ENCODE results near the gene AP5B1. TPM values are rescaled to one million over a fixed set of nuclear protein-coding genes. Genes with fewer than 3 reads are reported as not detected.

Gene AP5B1
- total and polyA plus RNA-seq, 9 of the 15 experiments (the other 6 are each of a cell fraction or from before 2014, with no cell fraction given): 0.51 to 24.2 (median 5.1) TPM

GRCh38 chr11:65727865-65728264, 52.9 kb downstream of the AP5B1 start:
- BruUV-seq (replicated peaks): no TSS peak
- TF ChIP-seq ETS1 (conservative IDR thresholded peaks at IDR 0.05; ENCODE audit: control insufficient read depth, low read depth, low read length) (no peak), SMARCA4 (IDR thresholded peaks at IDR 0.05) (no peak), NCOR1 (IDR thresholded peaks at IDR 0.05) (no peak), MYC (IDR thresholded peaks at IDR 0.05; ENCODE audit: low read depth, low read length) (no peak), MYC (CRISPR knock-in tag; IDR thresholded peaks at IDR 0.05; ENCODE audit: borderline replicate concordance, low read depth) (no peak), XRCC5 (IDR thresholded peaks at IDR 0.05; ENCODE audit: low read depth, low read length) (no peak), HNRNPL (IDR thresholded peaks at IDR 0.05; ENCODE audit: low read depth, low read length) (no peak), BMI1 (IDR thresholded peaks at IDR 0.05; ENCODE audit: low read length) (no peak), FOXP4 (CRISPR knock-in tag; IDR thresholded peaks at IDR 0.05; ENCODE audit: borderline replicate concordance) (no peak), ZNF274 (IDR thresholded peaks at IDR 0.05; ENCODE audit: borderline replicate concordance, low read depth, low read length) (no peak), HEY1 (CRISPR knock-in tag; IDR thresholded peaks at IDR 0.05; ENCODE audit: borderline replicate concordance) (no peak), DMBX1 (CRISPR knock-in tag; IDR thresholded peaks at IDR 0.05; ENCODE audit: borderline replicate concordance) (no peak), SETDB1 (IDR thresholded peaks at IDR 0.05; ENCODE audit: low read length) (no peak), SIRT6 (IDR thresholded peaks at IDR 0.05; ENCODE audit: low read depth, low read length) (no peak), NR2C2 (CRISPR knock-in tag; IDR thresholded peaks at IDR 0.05) (no peak), NR2C2 (tag; IDR thresholded peaks at IDR 0.05) (no peak), ZNF280B (CRISPR knock-in tag; IDR thresholded peaks at IDR 0.05) (no peak), SAP30 (IDR thresholded peaks at IDR 0.05; ENCODE audit: borderline replicate concordance, insufficient read depth, low read depth, low read length, poor library complexity, severe bottlenecking) (no peak), HNRNPLL (IDR thresholded peaks at IDR 0.05; ENCODE audit: low read depth, low read length, poor library complexity, severe bottlenecking) (no peak)

More at GRCh38 chr11:65727865-65728264, 52.9 kb downstream of the AP5B1 start:
- H3K4me2 ChIP-seq (ENCODE audit: insufficient read depth, low read length): no peak overlapping the region
- ATAC-seq (no peak; the same call in 2 of the 3 replicates), DNase-seq (ENCODE audit: extremely low read depth in 1 of 4, low spot score in 3 of 4) (no peak), FAIRE-seq (no peak)
- in situ Hi-C loops (cut with MboI): no loop called here
- peak overlapping the region; percentile 23; the same call in 1 of the 2 replicates for H2AFZ ChIP-seq (ENCODE audit: low read depth, low read length)
- intact Hi-C loops (cut with micrococcal nuclease): no loop called here
- POLR2A ChIA-PET: interaction anchor here (0.5 to 1.0 kb wide), 9 partner anchors 11 to 1458 kb away, joined by 3 to 7 read pairs (median 3); partner anchors contain the start of gene KAT5
- H3K4me1 ChIP-seq (replicated peaks in 1 of 2; ENCODE audit: control insufficient read depth in 2 of 2, insufficient read depth in 2 of 2, low read length in 2 of 2): peaks cover 3 to 6% of the 10 kb centered on the region in 2 experiments; a peak in 3 of 5 replicates
- H3K9me3 ChIP-seq (replicated peaks; ENCODE audit: control insufficient read depth, insufficient read depth, low read depth, low read length): no peaks in the 10 kb centered on the region; the same call in 1 of the 2 replicates
- no peaks in the 10 kb centered on the region for H4K20me1 ChIP-seq (replicated peaks; ENCODE audit: control insufficient read depth, insufficient read depth, low read length)
- WGBS (ENCODE audit: insufficient coverage, low coverage, missing lambda C conversion rate): 49% methylated on average over 13 of the region's 15 CpGs
- H3K36me3 ChIP-seq (ENCODE audit: control insufficient read depth, insufficient read depth, low read length): no peaks in the 10 kb centered on the region
- 0 out of 4 replicates have a peak overlapping the region, but pooled peaks of 1 of the 2 experiments have one; percentile 6 for H3K9ac ChIP-seq (ENCODE audit: insufficient read depth in 1 of 2, low read depth in 2 of 2, low read length in 2 of 2)
- H3K4me3 ChIP-seq: no peak overlapping the region
- H3K9me1 ChIP-seq (ENCODE audit: control insufficient read depth, insufficient read depth, low read length): no peaks in the 10 kb centered on the region
- H3K27me3 ChIP-seq (ENCODE audit: control insufficient read depth in 2 of 2, insufficient read depth in 2 of 2, low read length in 2 of 2): peaks cover 0 to 9% of the 10 kb centered on the region in 2 experiments; a peak in 2 of 5 replicates
- H3K79me2 ChIP-seq (ENCODE audit: control insufficient read depth, insufficient read depth, low read length): no peaks in the 10 kb centered on the region
- CTCF ChIA-PET (ENCODE audit: low intra/inter-chr PET ratio): no interaction called here
- H3K27ac ChIP-seq (ENCODE audit: extremely low read depth, low read depth, low read length): no peak overlapping the region
